OCI-LY7 (cell line): ENCODE data around the gene FKTN. TPM values are rescaled to one million over a fixed set of nuclear protein-coding genes. Genes with fewer than 3 reads are reported as not detected.

Experiments
- BruUV-seq: library from RNA; stranded (reverse); fragments of 400-500 nt; replicated peaks from 2 replicates; lab custom pipeline; 2021; lab: Mats Ljungman, UMichigan
- CTCF ChIA-PET: fragments of 300-600 bp; sonication (Branson Sonifier 250); formaldehyde crosslinking; loops from one replicate; lab custom pipeline; 2022; ENCODE audit warnings: antibody characterized with exemption; ENCODE audit not compliant: unreplicated experiment; lab: Charles Lee
- POLR2A ChIA-PET: fragments of 300-600 bp; sonication (Branson Sonifier 250); formaldehyde crosslinking; loops from one replicate; lab custom pipeline; 2022; ENCODE audit warnings: antibody characterized with exemption; lab: Charles Lee
- DNase-seq: peaks from one replicate; pipeline ENCODE4 v3.0.0-alpha.2; 2015; ENCODE audit warnings: low spot score
- H2AFZ ChIP-seq: fragments of 200-600 bp; sonication (generic), shearing (Covaris generic); 2 replicates; pipeline ENCODE4 v1.6.1; 2014; ENCODE audit warnings: mild to moderate bottlenecking, antibody characterized with exemption, low read length, moderate library complexity
- H3K27ac ChIP-seq: fragments of 200-600 bp; sonication (generic); 2 replicates; pipeline ENCODE4 v1.5.1; 2014; ENCODE audit warnings: mixed run types, low read depth, mild to moderate bottlenecking, moderate library complexity, low read length, inconsistent platforms; ENCODE audit not compliant: poor library complexity, severe bottlenecking
- H3K36me3 ChIP-seq: fragments of 200-600 bp; sonication (generic); 2 replicates; pipeline ENCODE4 v1.6.1; 2014; ENCODE audit warnings: mild to moderate bottlenecking, antibody characterized with exemption, low read length, moderate library complexity, mixed read lengths; ENCODE audit not compliant: insufficient read depth
- H3K4me1 ChIP-seq: fragments of 200-600 bp; sonication (generic); 2 replicates; pipeline ENCODE4 v1.5.1; 2014; ENCODE audit warnings: mild to moderate bottlenecking, low read length; ENCODE audit not compliant: insufficient read depth, poor library complexity, severe bottlenecking
- H3K4me2 ChIP-seq: fragments of 200-600 bp; sonication (generic); 2 replicates; pipeline ENCODE4 v1.6.1; 2014; ENCODE audit warnings: mild to moderate bottlenecking, low read length
- H3K4me3 ChIP-seq: fragments of 200-600 bp; sonication (generic); 2 replicates; pipeline ENCODE4 v1.5.1; 2014; ENCODE audit warnings: mild to moderate bottlenecking, low read depth, low read length; ENCODE audit not compliant: poor library complexity, severe bottlenecking
- H3K79me2 ChIP-seq: fragments of 200-600 bp; sonication (generic); 2 replicates; pipeline ENCODE4 v1.6.1; 2016; ENCODE audit warnings: low read depth, mild to moderate bottlenecking, low read length, moderate library complexity, mixed read lengths; ENCODE audit not compliant: insufficient read depth
- H3K9me2 ChIP-seq: fragments of 200-600 bp; sonication (generic); 2 replicates; pipeline ENCODE4 v1.6.1; 2016; ENCODE audit warnings: mild to moderate bottlenecking, low read length, mixed read lengths; ENCODE audit not compliant: insufficient read depth
- H3K9me3 ChIP-seq: fragments of 200-600 bp; sonication (generic); 2 replicates; pipeline ENCODE4 v1.6.1; 2014; ENCODE audit warnings: mild to moderate bottlenecking, mixed run types, low read length, mixed read lengths
- H4K20me1 ChIP-seq: fragments of 200-600 bp; sonication (generic); 2 replicates; pipeline ENCODE4 v1.6.1; 2014; ENCODE audit warnings: mild to moderate bottlenecking, antibody characterized with exemption, low read length, moderate library complexity, mixed read lengths; ENCODE audit not compliant: insufficient read depth
- CTCF ChIP-seq: fragments of 200-600 bp; sonication (generic); conservative IDR thresholded peaks from 2 replicates; pipeline ENCODE4 v1.5.1; 2014; ENCODE audit warnings: mild to moderate bottlenecking, antibody characterized with exemption, low read length, moderate library complexity, mixed read lengths
- EZH2phosphoT487 ChIP-seq: fragments of 200-600 bp; sonication (generic); IDR thresholded peaks from 2 replicates; pipeline ENCODE4 v1.6.1; 2018; ENCODE audit warnings: low read depth, borderline replicate concordance, mild to moderate bottlenecking, mixed run types, antibody characterized with exemption, low read length, moderate library complexity, mixed read lengths
- intact Hi-C: fragments of 100-400 bp; cut with micrococcal nuclease; formaldehyde crosslinking; loops from one replicate; pipeline ENCODE4 v1.10.0; 2022; ENCODE audit not compliant: unreplicated experiment
- total RNA-seq, 2 experiments: library from RNA; depleted of rRNA in 1 of 2; stranded (reverse); fragments of >200 nt in 1 of 2; shearing (Covaris generic) in 1 of 2; gene quantifications; 2 replicates each; pipeline ENCODE4 v1.2.3, GENCODE V29; 2014 to 2022

FKTN gene
- total RNA-seq, 2 experiments from 2014 or later = 10.7 to 17.3 TPM

GRCh38 chr9:105656131-105656921, 98.4 kb downstream of the FKTN start:
- H3K4me3 ChIP-seq = no peak overlapping the region
- H4K20me1 ChIP-seq = no peaks in the 10 kb centered on the region
- H3K9me2 ChIP-seq = no peaks in the 10 kb centered on the region
- CTCF ChIA-PET = no interaction called here
- no peaks in the 10 kb centered on the region for H3K9me3 ChIP-seq
- no peak overlapping the region for H3K27ac ChIP-seq
- POLR2A ChIA-PET = interaction anchor here (1.1 kb wide), 1 partner anchor 12 kb away, joined by 3 read pairs; no protein-coding TSS in a partner anchor
- no peak overlapping the region for H3K4me2 ChIP-seq
- H3K4me1 ChIP-seq = no peaks in the 10 kb centered on the region
- no peak overlapping the region for H2AFZ ChIP-seq
- no peaks in the 10 kb centered on the region for H3K79me2 ChIP-seq
- no peaks in the 10 kb centered on the region for H3K36me3 ChIP-seq
- BruUV-seq = no TSS peak
- TF ChIP-seq CTCF (no peak), EZH2phosphoT487 (no peak)
- intact Hi-C loops = no loop called here
- DNase-seq = no peak

GRCh38 chr9:105658351-105658750, 100.4 kb downstream of the FKTN start:
- no peaks in the 10 kb centered on the region for H4K20me1 ChIP-seq
- H2AFZ ChIP-seq = no peak overlapping the region
- TF ChIP-seq CTCF (no peak), EZH2phosphoT487 (no peak)
- H3K36me3 ChIP-seq = no peaks in the 10 kb centered on the region
- peaks cover 14% of the 10 kb centered on the region for H3K4me1 ChIP-seq
- H3K79me2 ChIP-seq = no peaks in the 10 kb centered on the region
- intact Hi-C loops = no loop called here
- ChIA-PET CTCF (no interaction called here), POLR2A (interaction anchor here (0.5 to 1.0 kb wide), 3 partner anchors 16 to 68 kb away, joined by 3 to 4 read pairs (median 3); no protein-coding TSS in a partner anchor)
- H3K9me3 ChIP-seq = no peaks in the 10 kb centered on the region
- no TSS peak for BruUV-seq
- no peaks in the 10 kb centered on the region for H3K9me2 ChIP-seq
- no peak overlapping the region for H3K4me3 ChIP-seq
- DNase-seq = no peak
- H3K27ac ChIP-seq = no peak overlapping the region
- H3K4me2 ChIP-seq = no peak overlapping the region

- H3K4me2 ChIP-seq = no peak overlapping the region
- no peak overlapping the region for H3K4me3 ChIP-seq
- no peak overlapping the region for H2AFZ ChIP-seq
- DNase-seq = no peak
- H3K9me3 ChIP-seq = no peaks in the 10 kb centered on the region
- no peaks in the 10 kb centered on the region for H3K79me2 ChIP-seq
- intact Hi-C loops = no loop called here
- no peaks in the 10 kb centered on the region for H3K9me2 ChIP-seq
- no peak overlapping the region for H3K27ac ChIP-seq
- no peak for TF ChIP-seq EZH2phosphoT487
- no peak for TF ChIP-seq CTCF
- ChIA-PET POLR2A (interaction anchor here (0.6 kb wide), 1 partner anchor 1107 kb away, joined by 3 read pairs; no protein-coding TSS in a partner anchor), CTCF (no interaction called here)
- peaks cover 14% of the 10 kb centered on the region for H3K4me1 ChIP-seq
- BruUV-seq = no TSS peak
- no peaks in the 10 kb centered on the region for H3K36me3 ChIP-seq
- no peaks in the 10 kb centered on the region for H4K20me1 ChIP-seq
Measured at GRCh38 chr9:105661011-105661410, 103.1 kb downstream of the FKTN start.
